ENCODE data around the gene TRABD2B. TPM values are rescaled to one million over a fixed set of nuclear protein-coding genes. Genes with fewer than 3 reads are reported as not detected.

The TRABD2B gene
- total RNA-seq, 3 donors from 2014 or later (not counting 1 experiment from before 2014, with no cell fraction given), result not detected

- H3K27me3 Mint-ChIP-seq (ENCODE audit: low read depth in 2 of 2), result no peaks in the 10 kb centered on the region
- Histone ChIP-seq H3K36me3 (ENCODE audit: control insufficient read depth, insufficient read depth, low read length) (no peaks in the 10 kb centered on the region), H3K9me3 (ENCODE audit: control insufficient read depth, insufficient read depth, low read length) (no peaks in the 10 kb centered on the region), H3K27me3 (ENCODE audit: control insufficient read depth, insufficient read depth, low read length) (no peaks in the 10 kb centered on the region), H3K4me3 (ENCODE audit: low read length) (no peak overlapping the region), H3K27ac (ENCODE audit: low read length) (no peak overlapping the region), H3K4me1 (ENCODE audit: control insufficient read depth, insufficient read depth, low read length) (no peaks in the 10 kb centered on the region)
- H3K4me3 Mint-ChIP-seq, result no peak overlapping the region
- intact Hi-C loops (cut with micrococcal nuclease), result no loop called here
- no peak for ATAC-seq
- DNase-seq, result no peak
- no peak overlapping the region for H3K27ac Mint-ChIP-seq
- H3K9me3 Mint-ChIP-seq, result no peaks in the 10 kb centered on the region
- TF ChIP-seq CTCF (IDR thresholded peaks at IDR 0.05), result no peak
- no peaks in the 10 kb centered on the region for H3K4me1 Mint-ChIP-seq
- 90% methylated on average over 6 of the region's 6 CpGs for WGBS (ENCODE audit: insufficient coverage)
- no peaks in the 10 kb centered on the region for H3K36me3 Mint-ChIP-seq
Observed at GRCh38 chr1:47805921-47806361, 191.2 kb downstream of the TRABD2B start.

GRCh38 chr1:47805018-47805417 lies 192.2 kb downstream of the TRABD2B start:
- no peak for TF ChIP-seq CTCF (IDR thresholded peaks at IDR 0.05)
- Histone ChIP-seq H3K27me3 (ENCODE audit: control insufficient read depth, insufficient read depth, low read length) (no peaks in the 10 kb centered on the region), H3K27ac (ENCODE audit: low read length) (no peak overlapping the region), H3K4me1 (ENCODE audit: control insufficient read depth, insufficient read depth, low read length) (no peaks in the 10 kb centered on the region), H3K4me3 (ENCODE audit: low read length) (no peak overlapping the region), H3K36me3 (ENCODE audit: control insufficient read depth, insufficient read depth, low read length) (no peaks in the 10 kb centered on the region), H3K9me3 (ENCODE audit: control insufficient read depth, insufficient read depth, low read length) (no peaks in the 10 kb centered on the region)
- H3K4me1 Mint-ChIP-seq, result no peaks in the 10 kb centered on the region
- H3K9me3 Mint-ChIP-seq, result no peaks in the 10 kb centered on the region
- H3K27me3 Mint-ChIP-seq (ENCODE audit: low read depth in 2 of 2), result no peaks in the 10 kb centered on the region
- DNase-seq (no peak), ATAC-seq (no peak)
- H3K36me3 Mint-ChIP-seq, result no peaks in the 10 kb centered on the region
- no peak overlapping the region for H3K27ac Mint-ChIP-seq
- no peak overlapping the region for H3K4me3 Mint-ChIP-seq
- intact Hi-C loops (cut with micrococcal nuclease), result no loop called here

GRCh38 chr1:47803815-47804501 lies 193.2 kb downstream of the TRABD2B start:
- intact Hi-C loops (cut with micrococcal nuclease), result no loop called here

More at GRCh38 chr1:47803815-47804501, 193.2 kb downstream of the TRABD2B start:
- no peaks in the 10 kb centered on the region for H3K9me3 Mint-ChIP-seq
- H3K4me3 Mint-ChIP-seq, result no peak overlapping the region
- Histone ChIP-seq H3K27ac (ENCODE audit: low read length) (no peak overlapping the region), H3K4me1 (ENCODE audit: control insufficient read depth, insufficient read depth, low read length) (no peaks in the 10 kb centered on the region), H3K36me3 (ENCODE audit: control insufficient read depth, insufficient read depth, low read length) (no peaks in the 10 kb centered on the region), H3K27me3 (ENCODE audit: control insufficient read depth, insufficient read depth, low read length) (no peaks in the 10 kb centered on the region), H3K9me3 (ENCODE audit: control insufficient read depth, insufficient read depth, low read length) (no peaks in the 10 kb centered on the region), H3K4me3 (ENCODE audit: low read length) (no peak overlapping the region)
- H3K27me3 Mint-ChIP-seq (ENCODE audit: low read depth in 2 of 2), result no peaks in the 10 kb centered on the region
- DNase-seq (no peak), ATAC-seq (no peak)
- WGBS (ENCODE audit: insufficient coverage), result 93% methylated on average over 13 of the region's 13 CpGs
- H3K4me1 Mint-ChIP-seq, result no peaks in the 10 kb centered on the region
- H3K36me3 Mint-ChIP-seq, result no peaks in the 10 kb centered on the region
- H3K27ac Mint-ChIP-seq, result no peak overlapping the region
- no peak for TF ChIP-seq CTCF (IDR thresholded peaks at IDR 0.05)

Measured in natural killer cell (primary cell).